GM10266 (cell line): ENCODE measurements around the gene SCGB1A1.

Source experiments
- DNase-seq: peaks from one replicate; pipeline ENCODE4 v3.0.0; 2012; ENCODE audit errors: extremely low spot score
- TF ChIP-seq, protein P1 (sequence below): IDR thresholded peaks from 2 replicates; pipeline ENCODE4 v1.5.1; 2012; ENCODE audit warnings: mild to moderate bottlenecking, low read depth; ENCODE audit not compliant: control insufficient read depth, insufficient read depth; ENCODE audit errors: missing control alignments

SCGB1A1 gene

DNA sequence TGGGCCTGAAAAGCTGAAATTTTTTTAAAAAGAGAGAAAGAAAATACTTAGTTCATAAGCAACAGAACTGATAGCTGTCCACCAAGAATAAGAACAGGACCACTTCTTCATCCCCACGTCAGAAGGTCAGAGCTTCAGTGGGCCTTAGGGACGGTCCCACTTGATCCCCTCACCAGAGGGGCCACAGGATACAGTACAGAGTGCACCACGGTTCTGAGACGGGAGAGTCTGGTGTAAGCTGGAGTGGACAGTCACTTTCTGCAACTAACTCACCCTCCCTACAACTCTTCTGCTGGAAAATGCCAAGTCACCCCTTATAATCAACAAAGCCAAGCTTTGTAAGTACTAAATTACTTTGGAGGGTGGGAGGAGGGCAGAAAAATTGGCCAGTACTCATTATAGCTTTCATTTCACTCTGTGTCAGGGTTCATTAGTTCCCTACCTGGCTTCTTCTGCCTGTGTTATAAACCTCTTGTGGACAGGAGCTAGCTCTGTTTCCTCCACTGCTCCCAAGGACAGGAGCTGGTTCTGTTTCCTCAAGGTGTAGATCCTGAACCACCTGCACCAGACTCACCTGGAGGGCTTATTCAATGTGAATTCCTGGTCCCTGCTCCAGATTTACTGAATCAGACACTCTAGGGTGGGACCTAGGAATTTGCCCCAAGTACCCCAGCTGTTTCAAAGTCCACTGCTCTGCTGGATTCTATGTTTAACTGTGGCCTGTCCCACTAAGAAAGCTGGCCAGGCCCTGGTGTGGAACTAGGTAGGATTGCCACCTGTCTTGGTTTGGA, 39.6 kb downstream of the SCGB1A1 start:
- TF ChIP-seq, protein P1, sequence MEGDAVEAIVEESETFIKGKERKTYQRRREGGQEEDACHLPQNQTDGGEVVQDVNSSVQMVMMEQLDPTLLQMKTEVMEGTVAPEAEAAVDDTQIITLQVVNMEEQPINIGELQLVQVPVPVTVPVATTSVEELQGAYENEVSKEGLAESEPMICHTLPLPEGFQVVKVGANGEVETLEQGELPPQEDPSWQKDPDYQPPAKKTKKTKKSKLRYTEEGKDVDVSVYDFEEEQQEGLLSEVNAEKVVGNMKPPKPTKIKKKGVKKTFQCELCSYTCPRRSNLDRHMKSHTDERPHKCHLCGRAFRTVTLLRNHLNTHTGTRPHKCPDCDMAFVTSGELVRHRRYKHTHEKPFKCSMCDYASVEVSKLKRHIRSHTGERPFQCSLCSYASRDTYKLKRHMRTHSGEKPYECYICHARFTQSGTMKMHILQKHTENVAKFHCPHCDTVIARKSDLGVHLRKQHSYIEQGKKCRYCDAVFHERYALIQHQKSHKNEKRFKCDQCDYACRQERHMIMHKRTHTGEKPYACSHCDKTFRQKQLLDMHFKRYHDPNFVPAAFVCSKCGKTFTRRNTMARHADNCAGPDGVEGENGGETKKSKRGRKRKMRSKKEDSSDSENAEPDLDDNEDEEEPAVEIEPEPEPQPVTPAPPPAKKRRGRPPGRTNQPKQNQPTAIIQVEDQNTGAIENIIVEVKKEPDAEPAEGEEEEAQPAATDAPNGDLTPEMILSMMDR, result no peak
- no peak for DNase-seq

DNA sequence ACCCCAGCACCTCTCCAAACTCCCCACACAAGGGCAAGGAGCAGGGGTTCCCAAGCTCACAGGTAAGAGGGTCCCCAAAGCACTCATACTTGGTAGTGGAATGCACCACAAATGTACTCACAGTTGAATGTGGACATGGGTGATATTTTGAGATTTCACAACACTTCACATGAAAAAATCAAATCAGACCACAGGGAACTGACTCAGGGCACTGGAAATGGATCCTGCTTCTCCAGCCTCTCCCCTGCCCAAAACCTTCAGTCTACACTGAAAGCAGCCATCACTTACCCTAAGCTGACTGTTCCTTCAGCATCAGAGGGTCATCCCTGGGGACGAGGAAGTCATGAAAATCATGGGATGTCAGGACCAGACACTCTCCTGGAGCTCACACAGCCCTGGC, 40.2 kb downstream of the SCGB1A1 start:
- TF ChIP-seq, protein P1, result no peak
- DNase-seq, result no peak

DNA sequence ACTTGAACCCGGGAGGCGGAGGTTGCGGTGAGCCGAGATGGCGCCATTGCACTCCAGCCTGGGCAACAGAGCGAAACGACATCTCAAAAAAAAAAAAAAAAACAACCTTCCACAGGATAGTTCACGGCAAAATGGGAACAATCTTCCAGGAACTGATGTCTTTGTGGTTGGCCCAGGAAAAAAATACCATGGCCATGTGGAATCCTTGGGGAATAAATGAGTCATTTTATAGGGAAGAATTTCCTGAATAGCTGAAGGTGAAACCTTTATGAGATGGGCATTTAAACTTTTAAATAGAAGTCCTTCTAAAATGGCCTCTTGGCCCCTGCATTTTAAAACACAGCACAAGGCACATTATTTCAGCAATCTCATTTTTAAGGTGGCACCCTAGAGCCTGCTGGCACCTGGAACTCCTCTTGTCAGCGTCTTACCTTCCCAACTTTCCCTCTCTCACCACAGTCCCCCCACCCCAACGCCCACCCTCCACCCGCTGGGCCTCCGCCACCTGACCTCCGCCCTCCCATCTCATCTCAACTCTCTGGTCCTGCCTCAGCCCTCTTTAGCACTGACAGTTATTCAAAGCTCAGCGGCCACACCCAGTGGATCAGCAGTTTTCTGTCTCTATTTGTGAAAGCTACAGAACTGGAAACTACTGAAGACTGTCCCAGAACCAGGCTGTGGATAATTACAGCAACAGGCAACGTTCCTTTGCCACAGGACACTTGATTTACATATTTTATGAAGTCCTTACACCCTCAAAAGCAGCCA, 43.1 kb downstream of the SCGB1A1 start:
- DNase-seq, result no peak
- TF ChIP-seq, protein P1, result no peak

DNA sequence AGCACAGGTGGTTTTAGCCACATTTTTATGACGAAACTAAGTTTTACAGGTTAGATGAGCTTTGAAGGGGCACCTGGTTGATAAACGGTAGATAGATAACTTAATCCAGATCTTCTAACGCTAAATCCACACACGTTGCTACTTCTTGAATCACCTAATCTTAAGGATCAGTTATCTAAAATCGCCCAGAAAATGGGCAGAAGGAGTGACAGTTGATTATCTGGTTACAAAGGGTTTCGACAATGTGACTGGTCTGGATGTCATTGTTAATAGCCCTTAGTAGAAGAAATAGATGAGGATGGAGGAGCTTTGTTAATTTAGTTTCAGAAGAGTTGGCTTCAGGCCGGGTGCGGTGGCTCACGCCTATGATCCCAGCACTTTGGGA, 43.7 kb downstream of the SCGB1A1 start:
- no peak for DNase-seq
- TF ChIP-seq, protein P1, result no peak

DNA sequence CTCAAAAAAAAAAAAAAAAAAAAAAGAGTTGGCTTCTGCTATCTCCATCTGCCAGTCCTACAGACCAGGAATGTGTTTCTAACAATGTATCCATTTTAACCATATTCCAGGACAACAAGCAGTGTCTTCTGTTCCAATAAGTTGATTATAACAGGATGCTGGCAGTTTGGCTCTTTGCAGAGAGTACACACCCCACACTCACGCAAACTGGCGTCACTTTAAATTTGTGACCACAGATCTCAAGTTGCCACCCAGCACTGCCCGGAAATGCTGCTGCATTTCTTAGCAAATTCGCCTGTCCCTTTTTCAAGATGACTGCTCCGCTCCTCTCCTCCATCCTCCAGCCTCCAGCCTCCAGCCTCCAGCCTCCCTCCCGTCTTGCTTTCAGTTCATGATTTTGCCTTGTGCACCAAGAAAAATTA, 44.3 kb downstream of the SCGB1A1 start:
- no peak for DNase-seq
- TF ChIP-seq, protein P1, result no peak

DNA sequence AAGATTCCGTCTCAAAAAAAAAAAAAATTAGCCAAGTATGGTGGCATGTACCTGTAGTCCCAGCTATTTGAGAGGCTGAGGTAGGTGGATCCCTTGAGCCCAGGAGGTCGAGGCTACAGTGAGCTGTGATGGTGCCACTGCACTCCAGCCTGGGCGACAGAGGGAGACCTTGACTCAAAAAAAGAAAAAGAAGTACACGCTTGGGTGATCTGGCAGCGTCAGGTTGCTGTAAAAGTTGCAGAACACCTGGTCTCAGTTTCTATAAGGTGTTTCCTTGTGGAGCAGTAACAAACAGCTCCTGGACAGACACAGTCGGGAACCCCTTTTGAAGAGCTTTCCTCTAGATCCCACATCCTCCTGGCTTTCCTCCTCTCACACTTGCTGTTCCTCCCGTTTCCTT, 45.8 kb downstream of the SCGB1A1 start:
- TF ChIP-seq, protein P1, result peak; percentile 45
- DNase-seq, result no peak

DNA sequence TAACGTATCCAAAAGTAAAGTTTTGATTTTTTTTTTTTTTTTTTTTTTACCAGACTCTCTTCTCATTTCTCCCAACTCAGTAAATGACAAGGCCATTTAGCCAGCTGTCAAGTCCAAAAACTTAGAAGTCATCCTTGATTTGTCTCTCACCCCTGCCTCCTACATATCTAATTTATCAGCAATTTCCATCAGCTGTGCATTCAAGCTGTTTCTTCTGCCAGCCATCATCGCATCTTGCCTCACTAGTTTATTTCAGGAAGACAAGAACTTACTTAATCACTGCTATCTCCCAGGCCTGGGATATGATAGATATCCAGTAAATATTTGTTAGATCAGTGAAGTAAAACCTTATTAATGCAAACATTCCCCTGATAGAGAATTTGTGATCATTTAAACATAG, 47.6 kb downstream of the SCGB1A1 start:
- TF ChIP-seq, protein P1, result no peak

More for the DNA sequence above, 47.6 kb downstream of the SCGB1A1 start:
- no peak for DNase-seq
